HG03378 (cell line): ENCODE results near the gene ZNF423.

ENCODE experiments used
- ATAC-seq: cut with Tn5 transposase; IDR thresholded peaks from one replicate; pipeline ENCODE4 v1.9.1; 2021; ENCODE audit warnings: mild to moderate bottlenecking, moderate library complexity; ENCODE audit not compliant: unreplicated experiment

The ZNF423 gene

GRCh38 chr16:49733313-49734009, 122.5 kb downstream of the ZNF423 start:
- no peak for ATAC-seq

- ATAC-seq: no peak
Observed at GRCh38 chr16:49731911-49732310, 124.0 kb downstream of the ZNF423 start.

- ATAC-seq: no peak
Observed at GRCh38 chr16:49730772-49731171, 125.1 kb downstream of the ZNF423 start.

- no peak for ATAC-seq
Observed at GRCh38 chr16:49727611-49728010, 128.3 kb downstream of the ZNF423 start.

GRCh38 chr16:49726155-49726554, 129.8 kb downstream of the ZNF423 start:
- ATAC-seq: no peak

- no peak for ATAC-seq
Observed at GRCh38 chr16:49725651-49726050, 130.3 kb downstream of the ZNF423 start.

GRCh38 chr16:49724774-49725173, 131.1 kb downstream of the ZNF423 start:
- no peak for ATAC-seq

GRCh38 chr16:49723310-49723709, 132.6 kb downstream of the ZNF423 start:
- no peak for ATAC-seq

- ATAC-seq: no peak
Observed at GRCh38 chr16:49720225-49720624, 135.7 kb downstream of the ZNF423 start.

- no peak for ATAC-seq
Observed at GRCh38 chr16:49717689-49718088, 138.2 kb downstream of the ZNF423 start.

- no peak for ATAC-seq
Observed at GRCh38 chr16:49716339-49716934, 139.5 kb downstream of the ZNF423 start.

GRCh38 chr16:49713770-49714169, 142.1 kb downstream of the ZNF423 start:
- no peak for ATAC-seq

- no peak for ATAC-seq
Observed at GRCh38 chr16:49712542-49712941, 143.4 kb downstream of the ZNF423 start.

GRCh38 chr16:49712106-49712505, 143.8 kb downstream of the ZNF423 start:
- no peak for ATAC-seq

GRCh38 chr16:49709057-49709456, 146.9 kb downstream of the ZNF423 start:
- no peak for ATAC-seq

- ATAC-seq: no peak
Observed at GRCh38 chr16:49708491-49708890, 147.4 kb downstream of the ZNF423 start.

- ATAC-seq: no peak
Observed at GRCh38 chr16:49706620-49707355, 149.1 kb downstream of the ZNF423 start.

- no peak for ATAC-seq
Observed at GRCh38 chr16:49704586-49705155, 151.2 kb downstream of the ZNF423 start.

GRCh38 chr16:49703483-49703882, 152.4 kb downstream of the ZNF423 start:
- ATAC-seq: no peak

- ATAC-seq: no peak
Observed at GRCh38 chr16:49701789-49702494, 154.0 kb downstream of the ZNF423 start.

- no peak for ATAC-seq
Observed at GRCh38 chr16:49701065-49701685, 154.7 kb downstream of the ZNF423 start.
